ENCODE measurements around the gene KLHL29.

KLHL29 gene

GRCh38 chr2:23565374-23565773 lies 180.4 kb downstream of the KLHL29 start:
- no peak for TF ChIP-seq FOXP2 (optimal IDR thresholded peaks at IDR 0.05; ENCODE audit: borderline replicate concordance, extremely low read depth, extremely low read length, insufficient read depth)
- TF ChIP-seq TAF1 (IDR thresholded peaks at IDR 0.05; ENCODE audit: borderline replicate concordance, insufficient read depth, low read length): no peak
- TF ChIP-seq SIN3A (IDR thresholded peaks at IDR 0.05; ENCODE audit: borderline replicate concordance, insufficient read depth, low read length): no peak
- no peak for TF ChIP-seq REST (IDR thresholded peaks at IDR 0.05; ENCODE audit: insufficient read depth in 1 of 2, low read depth in 2 of 2, low read length in 2 of 2)
- no peak for TF ChIP-seq POLR2AphosphoS5 (IDR thresholded peaks at IDR 0.05; ENCODE audit: low read depth, low read length)

- no peak for TF ChIP-seq POLR2AphosphoS5 (IDR thresholded peaks at IDR 0.05; ENCODE audit: low read depth, low read length)
Measured at GRCh38 chr2:23565814-23566213, 180.8 kb downstream of the KLHL29 start.

GRCh38 chr2:23566241-23567142 lies 181.5 kb downstream of the KLHL29 start:
- no peak for TF ChIP-seq REST (IDR thresholded peaks at IDR 0.05; ENCODE audit: insufficient read depth in 1 of 2, low read depth in 2 of 2, low read length in 2 of 2)
- no peak for TF ChIP-seq FOXP2 (optimal IDR thresholded peaks at IDR 0.05; ENCODE audit: borderline replicate concordance, extremely low read depth, extremely low read length, insufficient read depth)
- no peak for TF ChIP-seq TAF1 (IDR thresholded peaks at IDR 0.05; ENCODE audit: borderline replicate concordance, insufficient read depth, low read length)
- no peak for TF ChIP-seq SIN3A (IDR thresholded peaks at IDR 0.05; ENCODE audit: borderline replicate concordance, insufficient read depth, low read length)
- no peak for TF ChIP-seq POLR2AphosphoS5 (IDR thresholded peaks at IDR 0.05; ENCODE audit: low read depth, low read length)

GRCh38 chr2:23567161-23567756 lies 182.3 kb downstream of the KLHL29 start:
- TF ChIP-seq TAF1 (IDR thresholded peaks at IDR 0.05; ENCODE audit: borderline replicate concordance, insufficient read depth, low read length) (no peak), REST (IDR thresholded peaks at IDR 0.05; ENCODE audit: insufficient read depth in 1 of 2, low read depth in 2 of 2, low read length in 2 of 2) (no peak), POLR2AphosphoS5 (IDR thresholded peaks at IDR 0.05; ENCODE audit: low read depth, low read length) (no peak), FOXP2 (optimal IDR thresholded peaks at IDR 0.05; ENCODE audit: borderline replicate concordance, extremely low read depth, extremely low read length, insufficient read depth) (no peak), SIN3A (IDR thresholded peaks at IDR 0.05; ENCODE audit: borderline replicate concordance, insufficient read depth, low read length) (no peak)

- no peak for TF ChIP-seq FOXP2 (optimal IDR thresholded peaks at IDR 0.05; ENCODE audit: borderline replicate concordance, extremely low read depth, extremely low read length, insufficient read depth)
- TF ChIP-seq TAF1 (IDR thresholded peaks at IDR 0.05; ENCODE audit: borderline replicate concordance, insufficient read depth, low read length): no peak
- TF ChIP-seq REST (IDR thresholded peaks at IDR 0.05; ENCODE audit: insufficient read depth in 1 of 2, low read depth in 2 of 2, low read length in 2 of 2): no peak
- TF ChIP-seq POLR2AphosphoS5 (IDR thresholded peaks at IDR 0.05; ENCODE audit: low read depth, low read length): no peak
- no peak for TF ChIP-seq SIN3A (IDR thresholded peaks at IDR 0.05; ENCODE audit: borderline replicate concordance, insufficient read depth, low read length)
Measured at GRCh38 chr2:23568211-23568610, 183.2 kb downstream of the KLHL29 start.
